ENCODE data around the gene DAZL. TPM values are rescaled to one million over a fixed set of nuclear protein-coding genes. Genes with fewer than 3 reads are reported as not detected.

Gene DAZL
- total and polyA plus RNA-seq, 4 donors, result not detected

- Histone ChIP-seq H3K27ac (ENCODE audit: low read depth in 1 of 2, low read length in 2 of 2) (no peak overlapping the region), H3K4me1 (ENCODE audit: control insufficient read depth in 1 of 2, insufficient read depth in 2 of 2, low read length in 2 of 2) (no peaks in the 10 kb centered on the region), H3K4me3 (ENCODE audit: low read length in 2 of 2) (no peak overlapping the region), H3K36me3 (ENCODE audit: control insufficient read depth in 1 of 2, insufficient read depth in 2 of 2, low read length in 1 of 2) (no peaks in the 10 kb centered on the region), H3K9me3 (ENCODE audit: control insufficient read depth, low read length) (peaks cover 2% of the 10 kb centered on the region), H3K27me3 (ENCODE audit: control insufficient read depth in 1 of 2, insufficient read depth in 2 of 2, low read length in 1 of 2) (no peaks in the 10 kb centered on the region)
- ATAC-seq (ENCODE audit: low FRiP score) (no peak), DNase-seq (no peak)
- 87 to 88% methylated on average over 4 of the region's 4 CpGs for WGBS, 2 donors
- intact Hi-C loops (cut with DNase I), result no loop called here
These were observed 10.9 kb upstream of the DAZL start for GRCh38 chr3:16616083-16616482.

- Histone ChIP-seq H3K9me3 (ENCODE audit: control insufficient read depth, low read length) (peaks cover 2% of the 10 kb centered on the region), H3K36me3 (ENCODE audit: control insufficient read depth in 1 of 2, insufficient read depth in 2 of 2, low read length in 1 of 2) (no peaks in the 10 kb centered on the region), H3K27ac (ENCODE audit: low read depth in 1 of 2, low read length in 2 of 2) (no peak overlapping the region), H3K4me1 (ENCODE audit: control insufficient read depth in 1 of 2, insufficient read depth in 2 of 2, low read length in 2 of 2) (no peaks in the 10 kb centered on the region), H3K27me3 (ENCODE audit: control insufficient read depth in 1 of 2, insufficient read depth in 2 of 2, low read length in 1 of 2) (no peaks in the 10 kb centered on the region), H3K4me3 (ENCODE audit: low read length in 2 of 2) (no peak overlapping the region)
- intact Hi-C loops (cut with DNase I), result no loop called here
- no peak for DNase-seq
- 75 to 77% methylated on average over 6 of the region's 6 CpGs for WGBS, 2 donors
- no peak for ATAC-seq (ENCODE audit: low FRiP score)
These were observed 9.1 kb upstream of the DAZL start for GRCh38 chr3:16614033-16615031.

- no peaks in the 10 kb centered on the region for H3K27me3 ChIP-seq (ENCODE audit: control insufficient read depth in 1 of 2, insufficient read depth in 2 of 2, low read length in 1 of 2)
- no peaks in the 10 kb centered on the region for H3K9me3 ChIP-seq (ENCODE audit: control insufficient read depth, low read length)
- no peak overlapping the region for H3K4me3 ChIP-seq (ENCODE audit: low read length in 2 of 2)
- H3K4me1 ChIP-seq (ENCODE audit: control insufficient read depth in 1 of 2, insufficient read depth in 2 of 2, low read length in 2 of 2), result no peaks in the 10 kb centered on the region
- H3K27ac ChIP-seq (ENCODE audit: low read depth in 1 of 2, low read length in 2 of 2), result no peak overlapping the region
- DNase-seq (no peak), ATAC-seq (ENCODE audit: low FRiP score) (no peak)
- intact Hi-C loops (cut with DNase I), result loop anchor here (10.0 kb wide), 3 partner anchors 275 to 805 kb away; partner anchors contain the start of gene PLCL2 (in 2 of the 2)
- 85 to 92% methylated on average over 2 of the region's 2 CpGs for WGBS, 2 donors
- H3K36me3 ChIP-seq (ENCODE audit: control insufficient read depth in 1 of 2, insufficient read depth in 2 of 2, low read length in 1 of 2), result no peaks in the 10 kb centered on the region
These were observed 4.8 kb upstream of the DAZL start for GRCh38 chr3:16609927-16610580.

- Histone ChIP-seq H3K36me3 (ENCODE audit: control insufficient read depth in 1 of 2, insufficient read depth in 2 of 2, low read length in 1 of 2) (no peaks in the 10 kb centered on the region), H3K27me3 (ENCODE audit: control insufficient read depth in 1 of 2, insufficient read depth in 2 of 2, low read length in 1 of 2) (no peaks in the 10 kb centered on the region), H3K27ac (ENCODE audit: low read depth in 1 of 2, low read length in 2 of 2) (no peak overlapping the region), H3K9me3 (ENCODE audit: control insufficient read depth, low read length) (no peaks in the 10 kb centered on the region), H3K4me3 (ENCODE audit: low read length in 2 of 2) (no peak overlapping the region), H3K4me1 (ENCODE audit: control insufficient read depth in 1 of 2, insufficient read depth in 2 of 2, low read length in 2 of 2) (no peaks in the 10 kb centered on the region)
- 89 to 90% methylated on average over 2 of the region's 2 CpGs for WGBS, 2 donors
- intact Hi-C loops (cut with DNase I), result loop anchor here (10.0 kb wide), 3 partner anchors 276 to 806 kb away; partner anchors contain the start of gene PLCL2 (in 2 of the 2)
- DNase-seq, result no peak
- no peak for ATAC-seq (ENCODE audit: low FRiP score)
These were observed 3.6 kb upstream of the DAZL start for GRCh38 chr3:16608816-16609215.

GRCh38 chr3:16607718-16608117 lies 2.5 kb upstream of the DAZL start:
- Histone ChIP-seq H3K36me3 (ENCODE audit: control insufficient read depth in 1 of 2, insufficient read depth in 2 of 2, low read length in 1 of 2) (no peaks in the 10 kb centered on the region), H3K9me3 (ENCODE audit: control insufficient read depth, low read length) (no peaks in the 10 kb centered on the region), H3K27ac (ENCODE audit: low read depth in 1 of 2, low read length in 2 of 2) (no peak overlapping the region), H3K4me3 (ENCODE audit: low read length in 2 of 2) (no peak overlapping the region), H3K4me1 (ENCODE audit: control insufficient read depth in 1 of 2, insufficient read depth in 2 of 2, low read length in 2 of 2) (no peaks in the 10 kb centered on the region), H3K27me3 (ENCODE audit: control insufficient read depth in 1 of 2, insufficient read depth in 2 of 2, low read length in 1 of 2) (no peaks in the 10 kb centered on the region)
- WGBS, 2 donors, result 60 to 61% methylated on average over 3 of the region's 3 CpGs
- ATAC-seq (ENCODE audit: low FRiP score), result no peak
- intact Hi-C loops (cut with DNase I), result loop anchor here (10.0 kb wide), 3 partner anchors 277 to 807 kb away; partner anchors contain the start of gene PLCL2 (in 2 of the 2)
- no peak for DNase-seq

GRCh38 chr3:16606398-16606797 lies 1.2 kb upstream of the DAZL start:
- Histone ChIP-seq H3K9me3 (ENCODE audit: control insufficient read depth, low read length) (no peaks in the 10 kb centered on the region), H3K27me3 (ENCODE audit: control insufficient read depth in 1 of 2, insufficient read depth in 2 of 2, low read length in 1 of 2) (no peaks in the 10 kb centered on the region), H3K36me3 (ENCODE audit: control insufficient read depth in 1 of 2, insufficient read depth in 2 of 2, low read length in 1 of 2) (no peaks in the 10 kb centered on the region), H3K27ac (ENCODE audit: low read depth in 1 of 2, low read length in 2 of 2) (no peak overlapping the region), H3K4me1 (ENCODE audit: control insufficient read depth in 1 of 2, insufficient read depth in 2 of 2, low read length in 2 of 2) (no peaks in the 10 kb centered on the region), H3K4me3 (ENCODE audit: low read length in 2 of 2) (no peak overlapping the region)
- intact Hi-C loops (cut with DNase I), result loop anchor here (10.0 kb wide), 3 partner anchors 278 to 808 kb away; partner anchors contain the start of gene PLCL2 (in 2 of the 2)
- no peak for DNase-seq
- no peak for ATAC-seq (ENCODE audit: low FRiP score)
- WGBS, 2 donors, result 49 to 58% methylated on average over 4 of the region's 4 CpGs

- Histone ChIP-seq H3K27me3 (ENCODE audit: control insufficient read depth in 1 of 2, insufficient read depth in 2 of 2, low read length in 1 of 2) (no peaks in the 10 kb centered on the region), H3K27ac (ENCODE audit: low read depth in 1 of 2, low read length in 2 of 2) (no peak overlapping the region), H3K9me3 (ENCODE audit: control insufficient read depth, low read length) (no peaks in the 10 kb centered on the region), H3K4me3 (ENCODE audit: low read length in 2 of 2) (no peak overlapping the region), H3K4me1 (ENCODE audit: control insufficient read depth in 1 of 2, insufficient read depth in 2 of 2, low read length in 2 of 2) (no peaks in the 10 kb centered on the region), H3K36me3 (ENCODE audit: control insufficient read depth in 1 of 2, insufficient read depth in 2 of 2, low read length in 1 of 2) (no peaks in the 10 kb centered on the region)
- DNase-seq (no peak), ATAC-seq (ENCODE audit: low FRiP score) (no peak)
- 75 to 86% methylated on average over 8 of the region's 8 CpGs for WGBS, 2 donors
- intact Hi-C loops (cut with DNase I), result loop anchor here (10.0 kb wide), 3 partner anchors 279 to 809 kb away; partner anchors contain the start of gene PLCL2 (in 2 of the 2)
These were observed 743 bp upstream of the DAZL start for GRCh38 chr3:16605966-16606365.

GRCh38 chr3:16604433-16604832 lies 790 bp downstream of the DAZL start:
- Histone ChIP-seq H3K36me3 (ENCODE audit: control insufficient read depth in 1 of 2, insufficient read depth in 2 of 2, low read length in 1 of 2) (no peaks in the 10 kb centered on the region), H3K9me3 (ENCODE audit: control insufficient read depth, low read length) (no peaks in the 10 kb centered on the region), H3K4me3 (ENCODE audit: low read length in 2 of 2) (no peak overlapping the region), H3K27me3 (ENCODE audit: control insufficient read depth in 1 of 2, insufficient read depth in 2 of 2, low read length in 1 of 2) (no peaks in the 10 kb centered on the region), H3K4me1 (ENCODE audit: control insufficient read depth in 1 of 2, insufficient read depth in 2 of 2, low read length in 2 of 2) (no peaks in the 10 kb centered on the region), H3K27ac (ENCODE audit: low read depth in 1 of 2, low read length in 2 of 2) (no peak overlapping the region)
- ATAC-seq (ENCODE audit: low FRiP score) (no peak), DNase-seq (no peak)
- intact Hi-C loops (cut with DNase I), result loop anchor here (5.0 to 10.0 kb wide), 5 partner anchors 280 to 813 kb away; partner anchors contain the start of gene PLCL2 (in 2 of the 2)
- 95 to 97% methylated on average over 31 to 33 of the region's 33 CpGs for WGBS, 2 donors

Measured in aorta (tissue), 5 donors.